CD4-positive, alpha-beta T cell treated with Interleukin-17A for 1 hour (primary cell): ENCODE results near the gene SLC37A1.

ENCODE experiments used
- DNase-seq: peaks from one replicate; pipeline ENCODE4 v3.0.0-alpha.2; 2020

Gene SLC37A1

GRCh38 chr21:42564561-42564971, 50.9 kb downstream of the SLC37A1 start:
- no peak for DNase-seq

DNA sequence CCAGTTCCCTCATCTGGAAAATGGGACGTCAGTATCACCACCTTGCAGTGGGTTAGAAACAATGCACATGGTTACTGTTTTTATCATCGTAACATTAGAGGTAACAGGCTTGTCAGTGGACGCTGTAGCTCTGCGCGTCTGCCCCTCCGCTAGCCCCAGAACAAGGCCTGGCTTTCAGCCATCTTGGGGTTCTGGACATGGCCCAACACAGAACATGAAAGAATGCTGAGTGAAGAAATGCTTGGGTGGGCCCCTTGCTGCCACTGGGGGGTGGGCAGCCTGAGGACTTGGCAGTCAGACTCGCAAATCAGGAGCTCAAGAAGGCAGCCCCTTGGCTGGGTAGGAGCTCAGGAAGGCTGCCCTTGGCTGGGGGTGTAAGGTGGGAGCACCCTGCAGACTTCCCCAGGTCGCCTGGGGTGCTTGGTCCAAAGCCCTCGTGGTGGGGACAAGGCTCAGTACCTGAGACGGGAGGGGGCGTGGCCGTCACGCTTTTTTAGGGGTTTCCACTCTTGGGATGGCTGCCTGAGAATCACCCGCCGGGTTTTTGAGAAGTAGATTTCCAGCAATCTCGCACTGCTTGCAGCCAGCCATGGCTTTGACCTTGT, 51.7 kb downstream of the SLC37A1 start:
- no peak for DNase-seq

DNA sequence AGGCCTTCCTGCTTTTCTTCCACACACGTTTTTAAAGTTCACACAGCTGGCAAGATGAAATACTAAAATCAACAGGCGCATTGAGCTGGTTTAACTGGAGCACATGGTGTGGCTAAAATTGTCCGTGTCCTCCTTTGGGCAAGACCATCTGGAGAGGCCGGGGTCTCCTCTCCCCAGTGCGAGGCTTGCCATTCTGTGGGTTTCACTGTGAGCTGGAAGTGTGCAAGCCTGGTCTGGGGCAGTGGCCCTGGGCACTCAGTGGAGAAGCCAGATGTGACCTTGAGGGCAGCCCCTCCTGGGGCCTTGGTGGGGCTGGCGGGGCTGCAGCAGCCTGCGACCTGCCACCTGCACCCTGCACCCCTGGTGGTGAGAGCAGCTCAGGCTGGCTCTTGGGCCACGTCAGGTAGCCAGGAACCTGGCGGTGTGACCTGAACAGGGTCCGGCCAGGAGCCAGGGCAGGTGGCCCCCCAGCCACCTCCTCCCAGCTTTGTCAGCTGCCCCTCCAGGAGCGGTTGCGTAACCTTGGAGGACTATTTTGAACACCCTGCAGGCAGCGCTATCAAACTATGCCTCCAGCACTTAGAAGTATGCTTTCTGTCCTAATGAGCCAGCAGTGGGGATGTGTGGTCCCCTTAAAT, 52.4 kb downstream of the SLC37A1 start:
- no peak for DNase-seq

DNA sequence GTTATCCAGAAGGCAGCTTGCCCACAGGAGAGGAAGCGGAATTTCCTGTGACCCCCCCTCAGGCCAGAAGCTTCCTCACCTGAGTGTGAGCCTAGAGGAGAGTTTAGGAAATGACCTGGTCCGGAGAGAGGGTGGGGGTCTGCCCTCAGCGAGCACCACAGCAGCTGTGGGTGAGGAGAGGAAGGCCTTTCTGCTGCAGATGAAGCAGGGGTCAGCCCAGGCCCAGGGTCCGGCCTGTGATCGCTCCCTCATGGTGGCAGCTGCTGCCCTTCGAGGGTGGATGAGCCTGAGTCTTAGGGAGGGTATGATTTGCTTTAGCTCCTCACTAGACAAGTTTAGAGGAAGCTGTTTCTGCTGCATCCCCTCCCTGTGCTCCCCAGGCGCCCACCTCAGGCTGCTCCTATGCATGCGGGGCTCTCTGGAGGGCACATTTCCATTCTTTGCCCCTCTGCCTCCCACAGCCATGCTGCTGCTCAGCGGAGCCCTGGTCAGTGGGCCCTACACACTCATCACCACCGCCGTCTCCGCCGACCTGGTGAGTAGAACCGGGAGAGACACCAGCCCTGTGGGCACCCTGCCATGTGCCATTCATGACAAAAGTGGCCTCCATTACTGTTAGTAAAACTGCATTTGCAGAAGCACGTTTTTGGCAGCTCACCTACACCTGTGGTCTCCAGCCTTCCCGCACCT, 53.0 kb downstream of the SLC37A1 start:
- DNase-seq, result no peak

DNA sequence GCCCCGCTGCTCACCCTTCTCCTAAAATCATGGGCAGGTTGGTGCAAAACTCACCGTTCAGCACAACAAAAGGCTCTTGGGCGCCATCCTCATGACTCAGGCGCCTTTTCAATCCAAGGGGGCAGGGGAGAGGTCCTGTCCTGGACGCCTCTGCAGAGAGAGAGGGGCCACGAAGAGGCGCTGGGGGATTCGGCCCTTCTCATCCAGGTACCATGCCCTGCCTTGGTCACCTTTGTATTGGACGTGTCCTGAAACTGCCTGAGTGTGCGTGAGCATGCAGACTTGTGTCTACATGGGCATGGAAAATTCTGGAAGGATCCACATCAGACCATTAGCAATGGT, 53.5 kb downstream of the SLC37A1 start:
- no peak for DNase-seq

DNA sequence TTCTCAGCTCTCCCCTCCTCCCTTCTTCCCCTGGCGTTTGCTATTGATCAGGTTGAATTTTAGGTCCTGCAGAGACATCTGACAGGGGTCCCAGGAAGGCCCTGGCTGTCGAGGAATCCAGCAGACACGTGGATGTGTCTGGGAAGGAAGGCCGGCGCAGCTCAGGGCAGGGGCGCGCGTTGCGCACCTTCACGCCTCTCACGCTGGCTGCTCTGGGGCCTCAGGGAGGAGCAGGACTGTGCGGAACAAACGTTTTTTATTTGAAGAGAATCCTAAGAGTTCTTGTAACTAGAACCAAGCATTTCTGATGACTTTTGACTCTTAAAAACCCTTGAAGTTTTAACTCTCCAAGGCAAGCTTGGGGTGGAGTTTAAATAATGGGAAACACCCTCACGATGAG, 54.2 kb downstream of the SLC37A1 start:
- DNase-seq, result no peak

DNA sequence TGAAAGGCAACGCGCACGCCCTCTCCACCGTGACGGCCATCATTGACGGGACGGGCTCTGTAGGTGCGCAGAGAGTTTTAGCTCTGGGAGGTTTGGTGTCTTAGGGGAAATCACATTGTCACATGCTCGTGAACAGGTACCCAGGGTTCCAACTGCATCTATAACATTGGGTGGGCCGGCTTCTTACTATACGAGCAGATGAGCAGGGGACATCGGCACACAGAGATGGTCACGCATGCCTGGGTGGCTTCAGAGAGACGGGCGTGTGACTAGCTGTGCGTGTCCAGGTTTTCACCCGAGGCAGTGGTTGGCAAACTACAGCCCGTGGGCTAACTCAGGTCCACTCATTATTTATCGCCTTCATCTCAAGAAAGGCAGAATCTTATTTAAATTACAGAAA, 54.7 kb downstream of the SLC37A1 start:
- no peak for DNase-seq

DNA sequence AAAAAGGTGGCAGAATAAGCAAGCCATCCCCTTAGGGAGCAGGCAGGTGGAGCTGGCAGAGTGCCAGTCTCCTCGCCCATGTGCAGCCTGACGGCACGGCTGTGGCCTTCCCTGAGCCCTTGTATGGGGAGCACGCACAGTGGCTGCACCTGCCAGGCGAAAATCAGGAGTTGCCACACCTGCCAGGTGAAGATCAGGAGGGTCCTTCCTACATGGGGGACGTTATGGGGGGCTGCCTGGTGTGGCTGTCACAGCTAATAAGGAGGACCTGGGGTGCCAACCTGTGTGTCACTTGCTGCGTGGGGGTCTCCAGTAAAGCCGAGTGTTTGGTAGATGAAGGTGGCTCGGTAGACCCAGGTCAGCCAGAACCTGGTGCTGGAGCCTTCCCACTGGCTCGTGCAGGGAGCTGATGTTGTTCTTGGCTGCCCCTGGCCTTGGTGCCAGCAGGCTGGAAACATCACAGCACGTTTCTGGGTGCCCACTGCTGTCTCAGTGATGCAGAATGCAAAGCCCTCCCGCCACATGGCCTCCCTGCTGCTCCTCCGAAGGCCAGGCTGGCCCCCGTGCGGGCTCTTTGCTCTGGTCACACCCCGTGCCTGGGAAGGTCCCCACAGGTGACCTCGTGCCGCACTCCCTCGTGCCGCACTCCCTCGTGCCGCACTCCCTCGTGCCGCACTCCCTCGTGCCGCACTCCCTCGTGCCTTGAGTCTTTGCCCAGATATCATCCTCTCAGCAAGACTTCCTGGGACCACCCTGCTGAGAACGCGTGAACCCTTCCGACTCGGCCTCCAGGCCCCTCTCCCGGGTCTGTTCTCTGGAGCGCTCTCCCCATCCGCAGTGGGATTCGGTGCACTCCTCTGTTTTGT, 55.4 kb downstream of the SLC37A1 start:
- no peak for DNase-seq

- no peak for DNase-seq
Observed at GRCh38 chr21:42569732-42570301, 56.2 kb downstream of the SLC37A1 start.

- DNase-seq, result no peak
Observed at GRCh38 chr21:42570362-42570761, 56.7 kb downstream of the SLC37A1 start.

DNA sequence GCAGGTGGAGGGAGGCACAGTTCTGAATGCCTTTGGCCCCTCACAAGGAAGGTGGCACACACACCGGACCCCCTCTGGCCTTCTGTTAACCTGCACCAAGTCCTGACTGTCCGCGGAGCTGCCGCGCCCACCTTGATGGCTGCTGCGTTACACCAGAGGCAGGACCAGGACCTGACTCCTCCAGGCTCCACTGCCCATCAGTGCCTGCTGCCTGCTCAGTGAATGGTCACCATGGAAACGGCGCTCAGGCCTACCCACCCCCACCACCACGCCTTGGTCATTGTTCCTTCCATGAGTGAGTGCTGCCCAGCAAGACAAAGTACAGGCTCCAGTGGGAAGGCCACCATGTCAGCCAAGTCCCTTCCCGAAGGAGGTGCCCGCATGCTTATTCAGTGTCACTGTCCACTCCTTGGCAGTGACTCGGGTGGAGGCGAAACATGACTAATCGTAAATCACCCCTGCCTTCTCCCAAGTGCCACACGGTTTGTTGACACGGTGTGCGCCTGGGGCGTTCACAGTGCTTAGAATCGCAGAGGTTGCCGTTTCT, 57.3 kb downstream of the SLC37A1 start:
- no peak for DNase-seq

- no peak for DNase-seq
Observed at GRCh38 chr21:42571391-42572150, 57.9 kb downstream of the SLC37A1 start.

- DNase-seq, result no peak
Observed at GRCh38 chr21:42572906-42573495, 59.3 kb downstream of the SLC37A1 start.

- no peak for DNase-seq
Observed at GRCh38 chr21:42574234-42575027, 60.8 kb downstream of the SLC37A1 start.

- no peak for DNase-seq
Observed at GRCh38 chr21:42575111-42575510, 61.5 kb downstream of the SLC37A1 start.

DNA sequence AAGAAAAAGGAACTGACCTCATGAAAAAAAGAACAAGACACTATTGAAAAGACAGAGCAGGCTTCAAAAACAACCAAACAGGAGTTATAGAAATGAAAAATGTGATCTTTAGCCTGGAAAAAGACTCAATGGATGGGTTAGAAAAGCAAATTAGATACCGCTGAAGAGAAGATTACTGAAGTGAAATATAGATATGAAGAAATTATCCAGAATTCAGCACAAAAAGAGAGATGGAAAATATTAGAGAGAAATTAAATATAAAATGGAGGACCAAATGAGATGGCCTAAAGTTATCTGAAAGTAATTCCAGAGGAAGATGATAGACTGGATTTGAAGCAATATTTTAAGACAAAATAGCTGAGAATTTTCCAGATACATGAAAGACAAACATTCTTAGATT, 63.0 kb downstream of the SLC37A1 start:
- no peak for DNase-seq

DNA sequence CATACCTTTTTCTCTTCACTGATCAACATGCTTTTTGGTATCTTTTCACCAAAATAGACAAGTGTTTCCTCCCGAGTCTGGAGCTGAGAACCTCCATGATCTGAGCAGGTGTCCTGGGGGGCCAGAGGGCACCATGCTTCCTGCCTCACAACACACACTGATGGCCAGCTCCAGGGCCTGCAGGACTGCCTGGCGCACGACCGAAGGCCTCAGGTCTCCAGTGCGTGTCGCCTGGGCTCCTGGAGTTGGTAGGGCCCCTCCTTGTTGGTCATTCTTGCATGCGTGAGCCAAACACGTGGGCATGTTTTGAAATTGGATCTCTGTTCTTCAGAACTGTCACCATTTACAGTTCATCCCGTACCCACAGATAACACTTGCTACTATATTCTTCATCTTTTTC, 64.4 kb downstream of the SLC37A1 start:
- DNase-seq, result no peak

DNA sequence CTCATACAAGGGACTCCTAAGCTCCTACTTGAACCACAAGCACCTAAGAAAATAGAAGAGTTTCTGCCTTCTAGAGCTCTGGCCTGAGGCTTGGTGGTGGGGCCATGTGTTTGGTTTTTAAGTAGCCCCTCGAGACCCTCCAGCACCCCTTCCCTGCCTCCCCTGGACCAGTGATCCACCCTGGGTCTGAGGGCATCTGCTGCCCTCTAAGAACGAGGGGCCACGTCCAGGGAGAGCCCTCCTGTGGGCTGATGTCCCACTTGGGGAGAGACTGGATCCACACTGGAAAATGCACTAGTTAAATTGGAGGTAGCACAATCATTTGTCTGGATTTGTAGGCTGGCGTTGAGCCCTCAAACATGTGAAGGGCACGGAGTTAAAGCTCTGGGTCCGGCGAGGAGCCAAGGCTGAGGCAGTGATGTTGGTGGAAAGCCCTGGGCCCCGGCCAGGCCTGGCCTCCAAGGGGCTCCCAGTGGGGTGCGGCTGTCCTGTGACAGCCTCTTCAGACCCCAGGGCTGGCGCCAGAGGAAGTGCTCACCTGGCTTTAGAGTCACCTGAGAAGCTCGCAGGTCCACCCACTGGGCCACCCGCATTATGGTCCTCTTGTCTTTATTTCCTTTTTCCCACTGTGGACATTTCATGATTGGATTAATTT, 65.2 kb downstream of the SLC37A1 start:
- DNase-seq, result no peak

GRCh38 chr21:42579456-42580075, 65.9 kb downstream of the SLC37A1 start:
- no peak for DNase-seq
